Bronchial epithelial cell (primary cell): ENCODE results near the gene RPGRIP1. TPM values are rescaled to one million over a fixed set of nuclear protein-coding genes. Genes with fewer than 3 reads are reported as not detected.
"Not testable (repeated sequence)": the region's sequence is repeated elsewhere in the genome, so short reads cannot be mapped to it uniquely, and the experiment has no call there.

Source experiments
- DNase-seq: peaks from one replicate; pipeline ENCODE4 v3.0.0-alpha.2; 2010; ENCODE audit warnings: low read depth
- FAIRE-seq: peaks from 2 replicates; lab custom pipeline; 2011; peaks lifted over from hg19 to GRCh38; lab: Jason Lieb, UNC
- H3K27me3 ChIP-seq: 2 replicates; pipeline ENCODE4 v1.5.1; 2011; ENCODE audit warnings: low read length; ENCODE audit not compliant: control insufficient read depth, insufficient read depth
- H3K36me3 ChIP-seq: 2 replicates; pipeline ENCODE4 v1.5.1; 2011; ENCODE audit warnings: low read length; ENCODE audit not compliant: control insufficient read depth, insufficient read depth
- H3K4me3 ChIP-seq: 2 replicates; pipeline ENCODE4 v1.5.1; 2011; ENCODE audit warnings: mild to moderate bottlenecking, low read depth, low read length, control low read depth
- total RNA-seq: library from RNA; depleted of rRNA; stranded (reverse); fragments of >200 nt; gene quantifications from 2 replicates; pipeline ENCODE4 v1.2.1, GENCODE V29; 2014
- TF ChIP-seq, protein P1 (sequence below): IDR thresholded peaks from 2 replicates; pipeline ENCODE4 v1.5.1; 2011; ENCODE audit warnings: mild to moderate bottlenecking, moderate library complexity, low read length, control low read depth, inconsistent platforms; ENCODE audit not compliant: insufficient read depth, severe bottlenecking

RPGRIP1 gene
- total RNA-seq, 1 donor from 2014 or later: not detected

DNA sequence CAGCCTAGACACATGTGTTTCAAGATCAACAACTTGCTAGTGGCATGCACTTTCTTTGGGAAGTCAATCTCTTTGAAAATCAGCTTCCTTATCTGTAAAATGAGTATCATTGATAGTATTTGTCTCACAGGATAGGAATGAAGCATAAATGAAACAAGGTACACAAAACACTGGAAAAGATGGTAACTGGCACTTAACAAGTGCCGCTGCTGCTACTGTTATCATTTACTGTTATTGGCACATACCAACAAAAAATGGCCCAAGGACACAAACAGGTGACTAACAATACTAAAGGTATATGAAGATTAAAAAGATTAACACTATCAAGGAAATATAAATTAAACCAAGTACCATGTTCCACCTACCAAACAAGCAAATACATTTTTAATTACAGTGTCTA is 31.5 kb upstream of the RPGRIP1 start:
- FAIRE-seq (no peak), DNase-seq (no peak)
- TF ChIP-seq, protein P1, sequence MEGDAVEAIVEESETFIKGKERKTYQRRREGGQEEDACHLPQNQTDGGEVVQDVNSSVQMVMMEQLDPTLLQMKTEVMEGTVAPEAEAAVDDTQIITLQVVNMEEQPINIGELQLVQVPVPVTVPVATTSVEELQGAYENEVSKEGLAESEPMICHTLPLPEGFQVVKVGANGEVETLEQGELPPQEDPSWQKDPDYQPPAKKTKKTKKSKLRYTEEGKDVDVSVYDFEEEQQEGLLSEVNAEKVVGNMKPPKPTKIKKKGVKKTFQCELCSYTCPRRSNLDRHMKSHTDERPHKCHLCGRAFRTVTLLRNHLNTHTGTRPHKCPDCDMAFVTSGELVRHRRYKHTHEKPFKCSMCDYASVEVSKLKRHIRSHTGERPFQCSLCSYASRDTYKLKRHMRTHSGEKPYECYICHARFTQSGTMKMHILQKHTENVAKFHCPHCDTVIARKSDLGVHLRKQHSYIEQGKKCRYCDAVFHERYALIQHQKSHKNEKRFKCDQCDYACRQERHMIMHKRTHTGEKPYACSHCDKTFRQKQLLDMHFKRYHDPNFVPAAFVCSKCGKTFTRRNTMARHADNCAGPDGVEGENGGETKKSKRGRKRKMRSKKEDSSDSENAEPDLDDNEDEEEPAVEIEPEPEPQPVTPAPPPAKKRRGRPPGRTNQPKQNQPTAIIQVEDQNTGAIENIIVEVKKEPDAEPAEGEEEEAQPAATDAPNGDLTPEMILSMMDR: no peak

DNA sequence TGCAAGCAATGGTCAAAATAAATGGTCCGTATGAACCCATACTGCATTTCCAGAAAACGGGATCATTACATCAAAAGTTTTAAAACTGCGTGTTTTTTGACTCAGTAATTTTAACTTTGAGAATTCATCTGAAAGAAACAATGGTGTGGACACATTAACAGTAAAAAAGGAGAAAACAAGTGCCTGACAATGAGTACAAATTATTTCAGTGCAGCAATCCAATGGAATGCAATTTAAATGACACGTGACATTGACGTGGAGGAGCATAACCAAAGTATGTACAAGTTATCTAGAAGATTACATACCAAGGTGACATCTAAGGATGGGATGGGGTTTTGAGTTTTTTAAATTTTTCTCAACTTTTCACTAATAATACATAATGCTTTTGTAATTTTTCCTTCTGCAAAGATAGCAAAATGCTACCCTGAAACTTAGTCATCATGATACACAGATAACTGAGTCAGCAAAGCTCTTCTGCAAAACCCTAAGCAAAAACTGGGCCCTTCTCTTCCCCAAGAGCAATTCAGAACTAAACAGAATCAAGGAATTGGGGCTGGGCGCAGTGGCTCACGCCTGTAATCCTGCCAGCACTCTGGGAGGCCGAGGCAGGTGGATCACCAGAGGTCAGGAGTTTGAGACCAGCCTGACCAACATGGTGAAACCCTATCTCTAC is 31.0 kb upstream of the RPGRIP1 start:
- DNase-seq (no peak), FAIRE-seq (no peak)
- Histone ChIP-seq H3K4me3 (no peak overlapping the region), H3K36me3 (peaks cover 17% of the 10 kb centered on the region), H3K27me3 (no peaks in the 10 kb centered on the region)
- TF ChIP-seq, protein P1: no peak

More for the DNA sequence above, 31.5 kb upstream of the RPGRIP1 start:
- Histone ChIP-seq H3K4me3 (no peak overlapping the region), H3K36me3 (peaks cover 17% of the 10 kb centered on the region), H3K27me3 (no peaks in the 10 kb centered on the region)

DNA sequence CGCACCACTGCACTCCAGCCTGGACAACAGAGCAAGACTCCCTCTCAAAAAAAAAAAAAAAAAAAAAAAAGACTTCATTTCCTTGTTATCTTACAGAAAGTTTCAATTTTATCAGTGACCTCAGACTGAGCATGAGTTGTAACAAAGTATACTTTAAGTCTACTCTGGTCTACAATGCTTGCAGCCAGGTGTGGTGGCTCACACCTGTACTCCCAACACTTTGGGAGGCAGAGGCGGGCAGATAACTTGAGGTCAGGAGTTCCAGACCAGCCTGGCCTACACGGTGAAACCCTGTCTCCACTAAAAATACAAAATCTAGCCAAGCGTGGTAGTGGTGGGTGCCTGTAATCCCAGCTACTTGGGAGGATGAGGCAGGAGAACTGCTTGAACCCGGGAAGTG is 28.7 kb upstream of the RPGRIP1 start:
- H3K4me3 ChIP-seq: no peak overlapping the region
- no peaks in the 10 kb centered on the region for H3K27me3 ChIP-seq
- no peak for FAIRE-seq
- peaks cover 17% of the 10 kb centered on the region for H3K36me3 ChIP-seq
- TF ChIP-seq, protein P1: no peak
- no peak for DNase-seq

DNA sequence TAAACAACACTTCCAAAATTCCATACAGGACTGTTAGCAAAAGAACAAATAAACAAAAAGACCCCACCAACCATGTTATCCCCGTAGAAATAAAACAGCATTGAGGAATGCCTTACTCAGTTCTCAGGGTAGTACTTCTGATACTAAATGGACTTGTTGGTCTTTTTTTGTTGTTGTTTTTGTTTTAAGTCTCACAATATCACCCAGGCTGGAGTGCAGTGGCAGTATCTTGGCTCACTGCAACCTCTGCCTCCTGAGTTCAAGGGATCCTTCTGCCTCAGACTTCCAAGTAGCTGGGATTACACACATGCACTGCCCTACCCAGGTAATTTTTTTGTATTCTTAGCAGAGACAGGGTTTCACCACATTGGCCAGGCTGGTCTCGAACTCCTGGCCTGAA is 27.7 kb upstream of the RPGRIP1 start:
- FAIRE-seq: no peak
- no peaks in the 10 kb centered on the region for H3K27me3 ChIP-seq
- peaks cover 19% of the 10 kb centered on the region for H3K36me3 ChIP-seq
- H3K4me3 ChIP-seq: no peak overlapping the region
- DNase-seq: no peak
- TF ChIP-seq, protein P1: no peak

DNA sequence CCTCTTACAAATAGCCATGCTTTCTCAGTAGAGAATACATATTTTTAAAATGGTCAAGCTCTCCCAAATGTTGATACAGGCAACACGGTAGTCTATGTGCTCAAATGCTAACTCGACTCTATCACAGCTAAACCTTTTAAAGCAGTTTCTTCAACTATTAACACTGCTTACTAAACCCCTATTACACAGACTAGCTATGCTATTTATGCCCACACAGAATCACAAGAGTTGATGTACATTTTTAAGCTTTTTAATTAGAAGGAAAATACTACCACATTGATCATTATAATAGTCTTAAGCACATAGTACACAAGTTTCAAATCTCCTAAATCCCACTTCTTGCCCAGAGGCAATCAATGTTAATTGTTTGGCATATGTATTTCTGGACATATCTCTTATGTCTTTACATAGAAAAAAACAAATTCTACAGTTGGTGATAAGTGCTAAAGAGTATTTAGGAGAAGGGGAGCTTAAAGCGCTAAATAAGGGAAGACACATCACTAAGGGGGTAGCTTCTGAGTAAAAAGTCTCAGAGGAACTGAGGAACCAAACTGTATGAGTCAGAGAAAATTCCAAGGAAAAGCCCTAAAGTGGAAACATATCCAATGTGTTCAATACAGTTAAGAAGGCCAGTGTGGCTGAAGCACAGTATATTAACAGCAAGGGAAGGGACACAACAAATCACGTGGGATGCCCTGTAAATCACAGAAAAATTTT is 24.3 kb upstream of the RPGRIP1 start:
- no peaks in the 10 kb centered on the region for H3K27me3 ChIP-seq
- no peak for DNase-seq
- H3K36me3 ChIP-seq: peaks cover 13% of the 10 kb centered on the region
- TF ChIP-seq, protein P1: no peak
- no peak overlapping the region for H3K4me3 ChIP-seq
- FAIRE-seq: no peak

DNA sequence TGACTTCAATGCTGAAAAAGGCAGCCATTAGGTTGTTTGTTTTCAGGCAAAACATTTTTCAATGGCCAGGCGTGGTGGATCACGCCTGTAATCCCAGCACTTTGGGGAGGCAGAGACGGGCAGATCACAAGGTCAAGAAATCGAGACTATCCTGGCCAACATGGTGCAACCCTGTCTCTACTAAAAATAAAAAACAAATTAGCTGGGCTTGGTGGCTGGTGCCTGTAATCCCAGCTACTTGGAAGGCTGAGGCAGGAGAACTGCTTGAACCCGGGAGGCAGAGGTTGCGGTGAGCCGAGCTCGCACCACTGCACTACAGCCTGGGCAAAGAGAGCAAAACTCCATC is 23.8 kb upstream of the RPGRIP1 start:
- DNase-seq, H3K27me3 ChIP-seq, FAIRE-seq, H3K4me3 ChIP-seq: not testable (repeated sequence)
- peaks cover 13% of the 10 kb centered on the region for H3K36me3 ChIP-seq
